Suppressor macrophage treated with lipopolysaccharide for 1 hour (primary cell): Measurements from ENCODE around the gene BCR.

Source experiments
- DNase-seq, 3 donors: peaks; one replicate each; pipeline ENCODE4 v3.0.0-alpha.2; 2020 to 2022

BCR gene

GRCh38 chr22:23152238-23153114 is 27.8 kb upstream of the BCR start:
- DNase-seq: peak; percentile 63 to 76 (median 68)

GRCh38 chr22:23153994-23154393 is 26.3 kb upstream of the BCR start:
- DNase-seq: no peak

- DNase-seq: no peak
Measured at GRCh38 chr22:23154461-23154860, 25.8 kb upstream of the BCR start.

GRCh38 chr22:23155143-23155542 is 25.2 kb upstream of the BCR start:
- DNase-seq: no peak

- DNase-seq: no peak
Measured at GRCh38 chr22:23155831-23156230, 24.5 kb upstream of the BCR start.

- no peak for DNase-seq
Measured at GRCh38 chr22:23156286-23156685, 24.0 kb upstream of the BCR start.

GRCh38 chr22:23157560-23158515 is 22.5 kb upstream of the BCR start:
- DNase-seq: no peak

GRCh38 chr22:23158516-23159290 is 21.6 kb upstream of the BCR start:
- no peak for DNase-seq

GRCh38 chr22:23159291-23159630 is 21.0 kb upstream of the BCR start:
- DNase-seq: peak in 2 of 3 donors; percentile 33 to 47

- DNase-seq: no peak
Measured at GRCh38 chr22:23161029-23161428, 19.3 kb upstream of the BCR start.

GRCh38 chr22:23161574-23161973 is 18.7 kb upstream of the BCR start:
- no peak for DNase-seq

GRCh38 chr22:23163665-23164064 is 16.6 kb upstream of the BCR start:
- no peak for DNase-seq

GRCh38 chr22:23164091-23164490 is 16.2 kb upstream of the BCR start:
- no peak for DNase-seq

- DNase-seq: peak in 2 of 3 donors; percentile 28 to 50
Measured at GRCh38 chr22:23166042-23166831, 14.1 kb upstream of the BCR start.

- DNase-seq: no peak
Measured at GRCh38 chr22:23166841-23167616, 13.3 kb upstream of the BCR start.

GRCh38 chr22:23168391-23169042 is 11.8 kb upstream of the BCR start:
- no peak for DNase-seq

- DNase-seq: no peak
Measured at GRCh38 chr22:23169043-23169406, 11.3 kb upstream of the BCR start.

GRCh38 chr22:23175817-23176644 is 4.3 kb upstream of the BCR start:
- DNase-seq: no peak

- DNase-seq: no peak
Measured at GRCh38 chr22:23176645-23177027, 3.7 kb upstream of the BCR start.

GRCh38 chr22:23177197-23177596 is 3.1 kb upstream of the BCR start:
- no peak for DNase-seq
